ENCODE measurements around the gene SORCS1.

GRCh38 chr10:107160866-107161265, 3.6 kb downstream of the SORCS1 start:
- TF ChIP-seq CTCF (conservative IDR thresholded peaks at IDR 0.05 in 1 of 2, IDR thresholded peaks at IDR 0.05 in 1 of 2; ENCODE audit: low read depth in 1 of 2, low read length in 2 of 2) (no peak), EZH2 (IDR thresholded peaks at IDR 0.05; ENCODE audit: low read length, missing control alignments) (no peak)
